CD4-positive, alpha-beta T cell (primary cell): ENCODE measurements around the gene C12orf50. TPM values are rescaled to one million over a fixed set of nuclear protein-coding genes. Genes with fewer than 3 reads are reported as not detected.

Experiments used
- ATAC-seq: fragments of 200-7000 bp; cut with Tn5 transposase; one replicate; pipeline ENCODE4 v1.10.0; 2022; ENCODE audit warnings: mild to moderate bottlenecking; ENCODE audit not compliant: poor library complexity
- CTCF ChIA-PET: fragments of 350-600 bp; sonication (Branson Sonifier 250); formaldehyde crosslinking; loops from one replicate; lab custom pipeline; 2021; ENCODE audit warnings: antibody characterized with exemption, inconsistent platforms; lab: Charles Lee
- POLR2A ChIA-PET: fragments of 350-600 bp; sonication (Branson Sonifier 250); formaldehyde crosslinking; loops from one replicate; lab custom pipeline; 2021; ENCODE audit warnings: antibody characterized with exemption, inconsistent platforms; lab: Charles Lee
- DNase-seq, 14 experiments: peaks; one replicate each; pipeline ENCODE4 v3.0.0-alpha.2; 2013 to 2020; ENCODE audit warnings: mixed read lengths in 2 of 14
- H3K27ac ChIP-seq, 2 donors: one replicate each; pipeline versions ENCODE4 v1.5.1 to v1.7.0; 2013; ENCODE audit warnings: low read length in 2 of 2, low read depth in 1 of 2, mild to moderate bottlenecking in 1 of 2
- H3K27me3 ChIP-seq, 2 experiments: 1 replicate in 1 of 2; 2 replicates in 1 of 2; pipeline versions ENCODE4 v1.6.1 to v1.7.0; 2013; ENCODE audit warnings: low read length in 2 of 2, control low read depth in 1 of 2, mild to moderate bottlenecking in 1 of 2, moderate library complexity in 1 of 2; ENCODE audit not compliant: insufficient read depth in 2 of 2, control insufficient read depth in 1 of 2
- H3K36me3 ChIP-seq: one replicate; pipeline ENCODE4 v1.6.1; 2013; ENCODE audit warnings: low read length, control low read depth; ENCODE audit not compliant: insufficient read depth
- H3K4me1 ChIP-seq: one replicate; pipeline ENCODE4 v1.6.1; 2013; ENCODE audit warnings: low read length, control low read depth; ENCODE audit not compliant: insufficient read depth
- H3K4me3 ChIP-seq: one replicate; pipeline ENCODE4 v1.5.1; 2013; ENCODE audit warnings: mild to moderate bottlenecking, low read length, moderate library complexity
- H3K9me3 ChIP-seq, 2 experiments: 1 replicate in 1 of 2; 2 replicates in 1 of 2; pipeline versions ENCODE4 v1.6.1 to v1.7.0; 2013; ENCODE audit warnings: low read length in 2 of 2, mild to moderate bottlenecking in 2 of 2, control low read depth in 1 of 2, moderate library complexity in 1 of 2; ENCODE audit not compliant: control insufficient read depth in 1 of 2, insufficient read depth in 1 of 2
- H3K27ac Mint-ChIP-seq: one replicate; pipeline ENCODE4 v1.8.0; 2020; ENCODE audit warnings: mixed read lengths
- H3K27me3 Mint-ChIP-seq: one replicate; pipeline ENCODE4 v1.8.0; 2021; ENCODE audit warnings: mixed read lengths
- H3K36me3 Mint-ChIP-seq: one replicate; pipeline ENCODE4 v1.8.0; 2021; ENCODE audit warnings: low read depth, mixed read lengths
- H3K4me1 Mint-ChIP-seq: one replicate; pipeline ENCODE4 v1.8.0; 2021; ENCODE audit warnings: low read depth, mixed read lengths
- H3K4me3 Mint-ChIP-seq: one replicate; pipeline ENCODE4 v1.8.0; 2020; ENCODE audit warnings: mild to moderate bottlenecking, mixed read lengths
- H3K9me3 Mint-ChIP-seq: one replicate; pipeline ENCODE4 v1.8.0; 2020; ENCODE audit warnings: mixed read lengths
- CTCF ChIP-seq: fragments of 200-600 bp; IDR thresholded peaks from one replicate; pipeline ENCODE4 v1.8.0; 2022; ENCODE audit warnings: antibody characterized with exemption, mild to moderate bottlenecking
- intact Hi-C, 2 experiments: fragments of 100-400 bp; cut with DNase I in 1 of 2; cut with micrococcal nuclease in 1 of 2; formaldehyde crosslinking; loops; one replicate each; pipeline versions ENCODE4 v1.15.1 to v1.9.0; 2023 to 2025; cut with DNase I, micrococcal nuclease
- total RNA-seq, 174 experiments: library from RNA in 2 of 174; stranded (reverse) in 2 of 174; gene quantifications; one replicate each; pipeline ENCODE4 v1.2.3 and lab custom pipeline; 2021 to 2026

Gene C12orf50
- total RNA-seq, 2 experiments from 2014 or later, result 0.17 TPM; not detected in 1

GRCh38 chr12:87991483-87991882, 37.7 kb downstream of the C12orf50 start:
- no peaks in the 10 kb centered on the region for H3K9me3 Mint-ChIP-seq
- H3K4me3 Mint-ChIP-seq, result no peak overlapping the region

GRCh38 chr12:87988534-87988933, 40.7 kb downstream of the C12orf50 start:
- Mint-ChIP-seq H3K4me3 (no peak overlapping the region), H3K36me3 (no peaks in the 10 kb centered on the region), H3K27ac (no peak overlapping the region), H3K4me1 (no peaks in the 10 kb centered on the region), H3K9me3 (no peaks in the 10 kb centered on the region), H3K27me3 (no peaks in the 10 kb centered on the region)
- ChIA-PET POLR2A (no interaction called here), CTCF (no interaction called here)
- DNase-seq (no peak), ATAC-seq (no peak)
- no peak overlapping the region for H3K27ac ChIP-seq
- TF ChIP-seq CTCF, result no peak
- no peaks in the 10 kb centered on the region for H3K36me3 ChIP-seq
- no peaks in the 10 kb centered on the region for H3K4me1 ChIP-seq
- intact Hi-C loops, result no loop called here
- no peaks in the 10 kb centered on the region for H3K9me3 ChIP-seq
- H3K4me3 ChIP-seq, result no peak overlapping the region
- H3K27me3 ChIP-seq, result no peaks in the 10 kb centered on the region

More at GRCh38 chr12:87991483-87991882, 37.7 kb downstream of the C12orf50 start:
- ChIA-PET CTCF (no interaction called here), POLR2A (interaction anchor here (0.6 kb wide), 1 partner anchor 11 kb away, joined by 3 read pairs; no protein-coding TSS in a partner anchor)
- intact Hi-C loops, result no loop called here
- Mint-ChIP-seq H3K36me3 (no peaks in the 10 kb centered on the region), H3K27me3 (no peaks in the 10 kb centered on the region), H3K27ac (no peak overlapping the region), H3K4me1 (no peaks in the 10 kb centered on the region)
- H3K27ac ChIP-seq, result no peak overlapping the region
- no peak for TF ChIP-seq CTCF
- DNase-seq (no peak), ATAC-seq (no peak)
- no peaks in the 10 kb centered on the region for H3K9me3 ChIP-seq
- H3K27me3 ChIP-seq, result no peaks in the 10 kb centered on the region
- H3K4me3 ChIP-seq, result no peak overlapping the region
- H3K36me3 ChIP-seq, result no peaks in the 10 kb centered on the region
- H3K4me1 ChIP-seq, result no peaks in the 10 kb centered on the region

GRCh38 chr12:87985069-87985675, 44.0 kb downstream of the C12orf50 start:
- Mint-ChIP-seq H3K36me3 (no peaks in the 10 kb centered on the region), H3K27ac (no peak overlapping the region), H3K27me3 (peaks cover 11% of the 10 kb centered on the region), H3K4me3 (no peak overlapping the region), H3K4me1 (no peaks in the 10 kb centered on the region), H3K9me3 (no peaks in the 10 kb centered on the region)
- no peak for DNase-seq
- H3K27ac ChIP-seq, result no peak overlapping the region
- H3K4me3 ChIP-seq, result no peak overlapping the region
- ChIA-PET CTCF (no interaction called here), POLR2A (no interaction called here)
- H3K9me3 ChIP-seq, result no peaks in the 10 kb centered on the region
- ATAC-seq, result no peak
- TF ChIP-seq CTCF, result no peak
- intact Hi-C loops, result no loop called here
- no peaks in the 10 kb centered on the region for H3K4me1 ChIP-seq
- H3K27me3 ChIP-seq, result no peaks in the 10 kb centered on the region
- no peaks in the 10 kb centered on the region for H3K36me3 ChIP-seq
